Endodermal cell (in vitro differentiated cells): ENCODE data around the gene KRT3. TPM values are rescaled to one million over a fixed set of nuclear protein-coding genes. Genes with fewer than 3 reads are reported as not detected.

Source experiments
- DNase-seq: peaks from one replicate; pipeline ENCODE4 v3.0.0-alpha.2; 2017
- H3K27ac ChIP-seq: 2 replicates; pipeline ENCODE4 v1.5.1; 2013; ENCODE audit warnings: mild to moderate bottlenecking, low read depth, low read length, moderate library complexity
- H3K27me3 ChIP-seq: 2 replicates; pipeline ENCODE4 v1.6.1; 2013; ENCODE audit warnings: mild to moderate bottlenecking, low read length, moderate library complexity; ENCODE audit not compliant: insufficient read depth, control insufficient read depth, poor library complexity, severe bottlenecking
- H3K36me3 ChIP-seq: 2 replicates; pipeline ENCODE4 v1.7.0; 2013; ENCODE audit warnings: mild to moderate bottlenecking, low read length, moderate library complexity; ENCODE audit not compliant: control insufficient read depth, insufficient read depth
- H3K4me1 ChIP-seq: one replicate; pipeline ENCODE4 v1.7.0; 2013; ENCODE audit warnings: low read length; ENCODE audit not compliant: control insufficient read depth, insufficient read depth
- H3K4me3 ChIP-seq: 2 replicates; pipeline ENCODE4 v1.5.1; 2013; ENCODE audit warnings: mild to moderate bottlenecking, low read length, moderate library complexity
- H3K9ac ChIP-seq: 2 replicates; pipeline ENCODE4 v1.6.1; 2013; ENCODE audit warnings: mild to moderate bottlenecking, low read length, moderate library complexity; ENCODE audit not compliant: poor library complexity, severe bottlenecking; ENCODE audit errors: extremely low read depth
- H3K9me3 ChIP-seq: 2 replicates; pipeline ENCODE4 v1.6.1; 2013; ENCODE audit warnings: mild to moderate bottlenecking, low read length, moderate library complexity; ENCODE audit not compliant: control insufficient read depth
- H3K27ac Mint-ChIP-seq: 2 replicates; pipeline ENCODE4 v1.8.0; 2020; ENCODE audit warnings: mixed read lengths
- H3K27me3 Mint-ChIP-seq: 2 replicates; pipeline ENCODE4 v1.8.0; 2021; ENCODE audit warnings: mild to moderate bottlenecking, mixed read lengths; ENCODE audit not compliant: insufficient read depth
- H3K36me3 Mint-ChIP-seq: 2 replicates; pipeline ENCODE4 v1.8.0; 2020; ENCODE audit warnings: low read depth, mixed read lengths
- H3K4me1 Mint-ChIP-seq: 2 replicates; pipeline ENCODE4 v1.8.0; 2020; ENCODE audit warnings: mixed read lengths
- H3K4me3 Mint-ChIP-seq: 2 replicates; pipeline ENCODE4 v1.8.0; 2020; ENCODE audit warnings: mild to moderate bottlenecking, moderate library complexity, mixed read lengths
- H3K9me3 Mint-ChIP-seq: 2 replicates; pipeline ENCODE4 v1.8.0; 2020; ENCODE audit warnings: mild to moderate bottlenecking, mixed read lengths
- CTCF ChIP-seq: fragments of 200-600 bp; sonication (generic); conservative IDR thresholded peaks from 2 replicates; pipeline ENCODE4 v1.5.0; 2021; ENCODE audit warnings: antibody characterized with exemption, mild to moderate bottlenecking
- WGBS, 2 experiments: methylation state at CpG; one replicate each; pipeline versions ENCODE4 v1.1.5 to v1.1.7; 2013; ENCODE audit warnings: missing lambda C conversion rate in 2 of 2, mixed read lengths in 1 of 2; ENCODE audit not compliant: insufficient coverage in 1 of 2, insufficient read length in 1 of 2; 5-methylcytosine and 5-hydroxymethylcytosine counted together
- total RNA-seq, 2 donors: library from RNA; stranded (reverse); fragmentation: NEBNext Ultra II Directional in 1 of 2; extraction: Animal tissue kit (Norgen Biotek cat#: 25700) in 1 of 2; gene quantifications; 2 replicates in 1 of 2; 3 replicates in 1 of 2; pipeline ENCODE4 v1.2.1, GENCODE V29; 2021

The KRT3 gene
- total RNA-seq, 2 donors from 2014 or later = not detected

- H3K27ac Mint-ChIP-seq = no peak overlapping the region
- no peaks in the 10 kb centered on the region for H3K36me3 ChIP-seq
- no peaks in the 10 kb centered on the region for H3K4me1 ChIP-seq
- H3K4me1 Mint-ChIP-seq = no peaks in the 10 kb centered on the region
- peaks cover 42% of the 10 kb centered on the region for H3K27me3 ChIP-seq
- WGBS, 2 experiments = 84% methylated on average over 5 to 6 of the region's 6 CpGs
- no peak for DNase-seq
- H3K9ac ChIP-seq = no peak overlapping the region
- no peak overlapping the region for H3K4me3 Mint-ChIP-seq
- TF ChIP-seq CTCF = no peak
- no peak overlapping the region for H3K4me3 ChIP-seq
- no peaks in the 10 kb centered on the region for H3K9me3 ChIP-seq
- H3K27me3 Mint-ChIP-seq = peaks cover 18% of the 10 kb centered on the region
- no peak overlapping the region for H3K27ac ChIP-seq
- no peaks in the 10 kb centered on the region for H3K36me3 Mint-ChIP-seq
- H3K9me3 Mint-ChIP-seq = no peaks in the 10 kb centered on the region
These were observed 24.8 kb downstream of the KRT3 start for GRCh38 chr12:52771088-52771487.

GRCh38 chr12:52769946-52770345 is 26.0 kb downstream of the KRT3 start:
- no peaks in the 10 kb centered on the region for H3K4me1 ChIP-seq
- no peak for DNase-seq
- no peaks in the 10 kb centered on the region for H3K36me3 ChIP-seq
- no peak for TF ChIP-seq CTCF
- no peaks in the 10 kb centered on the region for H3K36me3 Mint-ChIP-seq
- H3K27me3 Mint-ChIP-seq = peaks cover 16% of the 10 kb centered on the region
- no peaks in the 10 kb centered on the region for H3K9me3 ChIP-seq
- H3K27ac ChIP-seq = no peak overlapping the region
- no peak overlapping the region for H3K4me3 ChIP-seq
- no peaks in the 10 kb centered on the region for H3K9me3 Mint-ChIP-seq
- H3K27ac Mint-ChIP-seq = no peak overlapping the region
- no peaks in the 10 kb centered on the region for H3K4me1 Mint-ChIP-seq
- no peak overlapping the region for H3K9ac ChIP-seq
- H3K27me3 ChIP-seq = peaks cover 44% of the 10 kb centered on the region
- no peak overlapping the region for H3K4me3 Mint-ChIP-seq

DNA sequence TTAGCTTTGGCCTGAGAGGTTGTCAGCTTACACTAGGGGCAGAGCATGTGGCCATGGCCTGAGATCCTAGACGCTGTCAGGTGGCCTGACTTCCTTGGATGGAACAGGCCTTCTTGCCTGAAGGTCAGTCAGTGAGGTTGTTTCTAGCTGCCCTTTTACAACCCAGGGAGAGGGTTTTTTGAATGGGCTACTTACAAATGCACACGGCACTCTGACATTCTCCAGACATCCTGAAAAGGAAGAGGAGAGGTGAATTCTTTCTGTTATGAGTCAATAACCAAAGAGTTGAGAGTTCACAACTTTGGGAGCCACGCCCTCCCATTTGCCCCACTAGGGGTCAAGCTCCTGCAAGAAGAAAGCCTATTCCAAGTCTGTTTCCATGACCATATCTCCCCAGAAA is 26.6 kb downstream of the KRT3 start:
- Mint-ChIP-seq H3K27ac (no peak overlapping the region), H3K27me3 (peaks cover 16% of the 10 kb centered on the region), H3K36me3 (no peaks in the 10 kb centered on the region), H3K4me3 (no peak overlapping the region), H3K9me3 (no peaks in the 10 kb centered on the region), H3K4me1 (no peaks in the 10 kb centered on the region)
- 86 to 90% methylated on average over 2 to 3 of the region's 3 CpGs for WGBS, 2 experiments
- Histone ChIP-seq H3K9me3 (no peaks in the 10 kb centered on the region), H3K4me1 (no peaks in the 10 kb centered on the region), H3K27ac (no peak overlapping the region), H3K36me3 (no peaks in the 10 kb centered on the region), H3K4me3 (no peak overlapping the region), H3K27me3 (peaks cover 44% of the 10 kb centered on the region), H3K9ac (no peak overlapping the region)
- no peak for DNase-seq
- no peak for TF ChIP-seq CTCF
